ENCODE measurements around the gene TEX50. TPM values are rescaled to one million over a fixed set of nuclear protein-coding genes. Genes with fewer than 3 reads are reported as not detected.
"Not testable (repeated sequence)": the region's sequence is repeated elsewhere in the genome, so short reads cannot be mapped to it uniquely, and the experiment has no call there.

TEX50 gene
- total RNA-seq, result not detected

- DNase-seq, result no peak
Measured at GRCh38 chr1:173635116-173635515, at the start of gene TEX50. Gene TEX50 (plus strand): TSS chr1:173635338. CDS start chr1:173635522, 184 bp downstream.

GRCh38 chr1:173590557-173590956, 44.6 kb upstream of the TEX50 start:
- no peak for DNase-seq

- not testable (repeated sequence) for DNase-seq
Measured at GRCh38 chr1:173591138-173591537, 44.0 kb upstream of the TEX50 start.

- DNase-seq, result no peak
Measured at GRCh38 chr1:173596097-173596825, 38.9 kb upstream of the TEX50 start.

- no peak for DNase-seq
Measured at GRCh38 chr1:173601588-173601987, 33.5 kb upstream of the TEX50 start.

GRCh38 chr1:173603056-173603591, 32.0 kb upstream of the TEX50 start, which contains the start of gene SLC9C2:
Gene SLC9C2 (minus strand): TSS chr1:173603072. CDS start chr1:173601776, 1,296 bp downstream.
- DNase-seq, result peak; percentile 8

GRCh38 chr1:173608503-173609216, 26.5 kb upstream of the TEX50 start:
- DNase-seq, result no peak

GRCh38 chr1:173613086-173613485, 22.1 kb upstream of the TEX50 start:
- DNase-seq, result not testable (repeated sequence)

- DNase-seq, result no peak
Measured at GRCh38 chr1:173616859-173617258, 18.3 kb upstream of the TEX50 start.

- DNase-seq, result no peak
Measured at GRCh38 chr1:173627269-173627668, 7.9 kb upstream of the TEX50 start.

GRCh38 chr1:173628888-173629287, 6.2 kb upstream of the TEX50 start:
- no peak for DNase-seq

- not testable (repeated sequence) for DNase-seq
Measured at GRCh38 chr1:173637236-173638042, 2.3 kb downstream of the TEX50 start.

- DNase-seq, result no peak
Measured at GRCh38 chr1:173638043-173639021, 3.2 kb downstream of the TEX50 start.

GRCh38 chr1:173639102-173639501, 4.0 kb downstream of the TEX50 start:
- DNase-seq, result no peak

GRCh38 chr1:173642450-173643139, 7.5 kb downstream of the TEX50 start:
- not testable (repeated sequence) for DNase-seq

GRCh38 chr1:173646656-173647055, 11.5 kb downstream of the TEX50 start:
- no peak for DNase-seq

GRCh38 chr1:173648880-173649605, 13.9 kb downstream of the TEX50 start:
- DNase-seq, result no peak

GRCh38 chr1:173660306-173660705, 25.2 kb downstream of the TEX50 start:
- no peak for DNase-seq

GRCh38 chr1:173661271-173661670, 26.1 kb downstream of the TEX50 start:
- no peak for DNase-seq

GRCh38 chr1:173661763-173662162, 26.6 kb downstream of the TEX50 start:
- DNase-seq, result no peak

Measured in tongue (tissue), 2 donors.